Putamen (tissue), 1 donor: ENCODE results near the gene VSIG8.

Experiments used
- DNase-seq: peaks from one replicate; pipeline ENCODE4 v3.0.0-alpha.2; 2016; ENCODE audit warnings: low spot score

The VSIG8 gene

GRCh38 chr1:159856576-159856975, 5.9 kb downstream of the VSIG8 start:
- DNase-seq, result no peak

GRCh38 chr1:159855709-159856108, 6.7 kb downstream of the VSIG8 start:
- DNase-seq, result no peak

- peak; percentile 84 for DNase-seq
Observed at GRCh38 chr1:159854693-159855192, 7.7 kb downstream of the VSIG8 start.

- peak; percentile 64 for DNase-seq
Observed at GRCh38 chr1:159854116-159854692, 8.3 kb downstream of the VSIG8 start.

- no peak for DNase-seq
Observed at GRCh38 chr1:159853417-159854115, 8.9 kb downstream of the VSIG8 start.

GRCh38 chr1:159851407-159851806, 11.1 kb downstream of the VSIG8 start:
- no peak for DNase-seq

- no peak for DNase-seq
Observed at GRCh38 chr1:159849626-159850366, 12.7 kb downstream of the VSIG8 start.

GRCh38 chr1:159848326-159848725, 14.1 kb downstream of the VSIG8 start:
- DNase-seq, result no peak

GRCh38 chr1:159847231-159847630, 15.2 kb downstream of the VSIG8 start:
- DNase-seq, result no peak

GRCh38 chr1:159845751-159846629, 16.5 kb downstream of the VSIG8 start:
- no peak for DNase-seq

GRCh38 chr1:159843459-159843858, 19.0 kb downstream of the VSIG8 start:
- DNase-seq, result no peak

GRCh38 chr1:159841749-159842148, 20.7 kb downstream of the VSIG8 start:
- no peak for DNase-seq

- DNase-seq, result no peak
Observed at GRCh38 chr1:159839116-159839849, 23.2 kb downstream of the VSIG8 start.

- no peak for DNase-seq
Observed at GRCh38 chr1:159838715-159839114, 23.7 kb downstream of the VSIG8 start.

- DNase-seq, result no peak
Observed at GRCh38 chr1:159835862-159836525, 26.5 kb downstream of the VSIG8 start.

GRCh38 chr1:159835356-159835755, 27.1 kb downstream of the VSIG8 start:
- no peak for DNase-seq

- no peak for DNase-seq
Observed at GRCh38 chr1:159832309-159832708, 30.1 kb downstream of the VSIG8 start.

- DNase-seq, result no peak
Observed at GRCh38 chr1:159831412-159832141, 30.9 kb downstream of the VSIG8 start.

GRCh38 chr1:159830722-159831121, 31.7 kb downstream of the VSIG8 start:
- no peak for DNase-seq

- DNase-seq, result no peak
Observed at GRCh38 chr1:159829822-159830465, 32.5 kb downstream of the VSIG8 start.
